ENCODE results near the gene STRAP. TPM values are rescaled to one million over a fixed set of nuclear protein-coding genes. Genes with fewer than 3 reads are reported as not detected.

Gene STRAP
- total RNA-seq, 6 experiments from 2014 or later: 179 to 208 (median 193) TPM

DNA sequence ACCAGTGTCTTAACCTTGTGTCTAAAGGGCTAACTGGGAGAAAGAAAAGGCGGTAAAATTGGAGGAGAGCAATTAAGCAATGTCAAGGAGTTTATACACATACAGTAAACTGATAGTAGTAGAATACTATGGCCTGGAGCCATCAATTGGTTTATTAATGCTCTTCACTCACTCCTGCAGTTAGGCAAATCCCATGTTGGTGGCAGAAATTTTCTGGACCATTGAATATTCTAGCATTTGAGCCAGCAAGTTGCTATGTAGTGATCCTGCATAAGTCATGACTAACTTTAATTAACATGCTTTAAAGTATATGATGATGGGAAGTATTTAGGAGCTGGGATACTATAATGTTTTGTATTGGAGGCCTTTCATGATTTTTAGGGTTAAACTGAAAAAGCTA is 14.7 kb downstream of the STRAP start:
- TF ChIP-seq, protein P1, sequence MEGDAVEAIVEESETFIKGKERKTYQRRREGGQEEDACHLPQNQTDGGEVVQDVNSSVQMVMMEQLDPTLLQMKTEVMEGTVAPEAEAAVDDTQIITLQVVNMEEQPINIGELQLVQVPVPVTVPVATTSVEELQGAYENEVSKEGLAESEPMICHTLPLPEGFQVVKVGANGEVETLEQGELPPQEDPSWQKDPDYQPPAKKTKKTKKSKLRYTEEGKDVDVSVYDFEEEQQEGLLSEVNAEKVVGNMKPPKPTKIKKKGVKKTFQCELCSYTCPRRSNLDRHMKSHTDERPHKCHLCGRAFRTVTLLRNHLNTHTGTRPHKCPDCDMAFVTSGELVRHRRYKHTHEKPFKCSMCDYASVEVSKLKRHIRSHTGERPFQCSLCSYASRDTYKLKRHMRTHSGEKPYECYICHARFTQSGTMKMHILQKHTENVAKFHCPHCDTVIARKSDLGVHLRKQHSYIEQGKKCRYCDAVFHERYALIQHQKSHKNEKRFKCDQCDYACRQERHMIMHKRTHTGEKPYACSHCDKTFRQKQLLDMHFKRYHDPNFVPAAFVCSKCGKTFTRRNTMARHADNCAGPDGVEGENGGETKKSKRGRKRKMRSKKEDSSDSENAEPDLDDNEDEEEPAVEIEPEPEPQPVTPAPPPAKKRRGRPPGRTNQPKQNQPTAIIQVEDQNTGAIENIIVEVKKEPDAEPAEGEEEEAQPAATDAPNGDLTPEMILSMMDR (IDR thresholded peaks at IDR 0.05): no peak
- DNase-seq: no peak
- H3K27me3 Mint-ChIP-seq (ENCODE audit: insufficient read depth): no peaks in the 10 kb centered on the region; the same call in 1 of the 2 replicates

GRCh38 chr12:15897433-15897832 is 15.2 kb downstream of the STRAP start:
- no peaks in the 10 kb centered on the region; the same call in 1 of the 2 replicates for H3K27me3 Mint-ChIP-seq (ENCODE audit: insufficient read depth)
- no peaks in the 10 kb centered on the region for H3K9me3 Mint-ChIP-seq
- TF ChIP-seq, protein P1 (IDR thresholded peaks at IDR 0.05): no peak
- no peak overlapping the region for H3K27ac Mint-ChIP-seq
- no peak for DNase-seq
- no peak overlapping the region for H3K4me3 Mint-ChIP-seq
- peaks cover 32% of the 10 kb centered on the region for H3K36me3 Mint-ChIP-seq (ENCODE audit: low read depth)
- H3K4me1 Mint-ChIP-seq (ENCODE audit: low read depth): peaks cover 35% of the 10 kb centered on the region

More for the DNA sequence above, 14.7 kb downstream of the STRAP start:
- Mint-ChIP-seq H3K27ac (peak overlapping the region; percentile 53), H3K4me3 (peak overlapping the region; percentile 28; the same call in 1 of the 2 replicates), H3K36me3 (ENCODE audit: low read depth) (peaks cover 26% of the 10 kb centered on the region), H3K9me3 (no peaks in the 10 kb centered on the region), H3K4me1 (ENCODE audit: low read depth) (peaks cover 35% of the 10 kb centered on the region)

GRCh38 chr12:15899282-15899870 is 17.2 kb downstream of the STRAP start:
- no peaks in the 10 kb centered on the region for H3K9me3 Mint-ChIP-seq
- peaks cover 36% of the 10 kb centered on the region for H3K36me3 Mint-ChIP-seq (ENCODE audit: low read depth)
- peak overlapping the region; percentile 55 for H3K27ac Mint-ChIP-seq
- H3K4me3 Mint-ChIP-seq: no peak overlapping the region
- TF ChIP-seq, protein P1 (IDR thresholded peaks at IDR 0.05): peak; percentile 90
- DNase-seq: no peak
- H3K27me3 Mint-ChIP-seq (ENCODE audit: insufficient read depth): no peaks in the 10 kb centered on the region; the same call in 1 of the 2 replicates
- H3K4me1 Mint-ChIP-seq (ENCODE audit: low read depth): peaks cover 35% of the 10 kb centered on the region

DNA sequence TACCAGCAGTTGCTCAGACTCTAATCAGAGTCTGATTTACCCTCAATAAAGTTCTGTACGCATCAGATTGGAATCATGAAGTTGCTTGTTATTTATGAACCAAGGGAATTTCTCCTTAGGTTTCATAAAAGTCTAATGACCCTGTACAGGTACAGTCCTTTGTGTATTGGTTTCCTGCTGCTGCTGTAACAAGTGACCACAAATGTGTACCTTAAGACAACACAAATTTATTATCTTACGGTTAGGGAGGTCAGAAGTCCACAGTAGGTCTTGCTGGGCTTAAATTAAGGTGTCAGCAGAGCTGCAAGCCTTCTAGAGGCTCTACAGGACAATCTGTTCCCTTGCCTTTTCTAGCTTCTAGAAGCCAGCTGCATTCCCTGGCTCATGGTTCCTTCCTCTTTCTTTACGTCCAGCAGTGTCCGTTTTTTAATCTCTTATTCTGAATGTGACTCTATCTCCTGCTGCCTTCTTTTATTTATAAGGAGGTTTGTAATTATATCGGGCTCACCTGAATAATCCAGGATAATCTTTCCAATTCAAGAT is 22.3 kb downstream of the STRAP start:
- TF ChIP-seq, protein P1 (IDR thresholded peaks at IDR 0.05): no peak
- H3K36me3 Mint-ChIP-seq (ENCODE audit: low read depth): peaks cover 32% of the 10 kb centered on the region
- H3K4me3 Mint-ChIP-seq: no peak overlapping the region
- no peaks in the 10 kb centered on the region; the same call in 1 of the 2 replicates for H3K27me3 Mint-ChIP-seq (ENCODE audit: insufficient read depth)
- no peak for DNase-seq
- peaks cover 2% of the 10 kb centered on the region for H3K4me1 Mint-ChIP-seq (ENCODE audit: low read depth)
- H3K9me3 Mint-ChIP-seq: no peaks in the 10 kb centered on the region
- H3K27ac Mint-ChIP-seq: no peak overlapping the region

DNA sequence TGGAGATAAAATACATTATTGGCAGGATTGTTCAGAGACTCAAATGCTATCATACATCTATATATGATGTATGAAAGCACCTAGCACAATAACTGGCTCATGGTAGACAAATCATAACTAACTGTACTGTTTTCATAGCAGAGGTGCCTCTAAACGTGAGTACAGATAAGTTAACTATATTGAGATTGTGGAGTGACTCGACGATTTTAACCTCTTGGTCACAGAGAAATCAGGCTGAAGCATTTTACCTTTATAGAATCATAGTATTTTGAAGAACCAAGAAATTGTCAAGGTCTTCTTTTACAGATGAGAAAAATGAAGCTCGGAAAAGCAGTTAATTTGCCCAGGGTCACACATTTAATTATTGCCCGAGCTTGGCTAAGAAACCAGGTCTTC is 28.3 kb downstream of the STRAP start:
- no peak for DNase-seq
- Mint-ChIP-seq H3K27ac (peak overlapping the region; percentile 84), H3K4me1 (ENCODE audit: low read depth) (peaks cover 27% of the 10 kb centered on the region), H3K9me3 (no peaks in the 10 kb centered on the region), H3K27me3 (ENCODE audit: insufficient read depth) (no peaks in the 10 kb centered on the region), H3K36me3 (ENCODE audit: low read depth) (no peaks in the 10 kb centered on the region; the same call in 1 of the 2 replicates), H3K4me3 (peak overlapping the region; percentile 92; the same call in 1 of the 2 replicates)
- TF ChIP-seq, protein P1 (IDR thresholded peaks at IDR 0.05): no peak
